Endothelial cell of umbilical vein (primary cell): ENCODE data around the gene KIFAP3. TPM values are rescaled to one million over a fixed set of nuclear protein-coding genes. Genes with fewer than 3 reads are reported as not detected.

Source experiments
- BruUV-seq: library from RNA; stranded (reverse); fragments of 400-500 nt; replicated peaks from 2 replicates; lab custom pipeline; 2021; lab: Mats Ljungman, UMichigan
- CTCF ChIA-PET: fragments of 300-600, 350-600 bp; sonication (Branson Sonifier 250); formaldehyde crosslinking; loops from one replicate; lab custom pipeline; 2021; ENCODE audit warnings: antibody characterized with exemption, inconsistent platforms; lab: Charles Lee
- POLR2A ChIA-PET: fragments of 300-600, 350-600 bp; sonication (Branson Sonifier 250); formaldehyde crosslinking; loops from one replicate; lab custom pipeline; 2021; ENCODE audit warnings: antibody characterized with exemption, inconsistent platforms; lab: Charles Lee
- DNase-seq: peaks from one replicate; pipeline ENCODE4 v3.0.0-alpha.2; 2011; ENCODE audit warnings: low read depth, low spot score
- FAIRE-seq: peaks from 2 replicates; lab custom pipeline; 2011; peaks lifted over from hg19 to GRCh38; lab: Jason Lieb, UNC
- H2AFZ ChIP-seq: 2 replicates; pipeline ENCODE4 v1.6.0; 2012; ENCODE audit warnings: low read depth, low read length, control low read depth, inconsistent platforms
- H3K27ac ChIP-seq: 2 replicates; pipeline ENCODE4 v1.5.1; 2011; ENCODE audit warnings: low read depth, mild to moderate bottlenecking, control low read depth, low read length, moderate library complexity; ENCODE audit not compliant: insufficient read depth
- H3K27me3 ChIP-seq, 2 experiments: 2 replicates each; pipeline versions ENCODE4 v1.6.0 to v1.6.1; 2011; ENCODE audit warnings: low read length in 2 of 2, mixed read lengths in 1 of 2; ENCODE audit not compliant: control insufficient read depth in 2 of 2, insufficient read depth in 2 of 2
- H3K36me3 ChIP-seq, 2 experiments: 2 replicates in 1 of 2; 3 replicates in 1 of 2; pipeline ENCODE4 v1.5.1; 2011; ENCODE audit warnings: low read length in 2 of 2, mild to moderate bottlenecking in 1 of 2, moderate library complexity in 1 of 2; ENCODE audit not compliant: control insufficient read depth in 2 of 2, insufficient read depth in 2 of 2; ENCODE audit errors: extremely low read depth in 1 of 2
- H3K4me1 ChIP-seq: 3 replicates; pipeline ENCODE4 v1.5.1; 2011; ENCODE audit warnings: mild to moderate bottlenecking, low read length; ENCODE audit not compliant: control insufficient read depth, insufficient read depth; ENCODE audit errors: extremely low read depth
- H3K4me2 ChIP-seq: 2 replicates; pipeline ENCODE4 v1.6.1; 2011; ENCODE audit warnings: low read length, control low read depth, mixed read lengths; ENCODE audit not compliant: insufficient read depth
- H3K4me3 ChIP-seq, 3 experiments: fragments of 200-600 bp in 1 of 3; sonication (generic), shearing (Covaris generic) in 1 of 3; replicated peaks in 1 of 3; 2 replicates each; pipeline ENCODE4 v1.5.1; 2011 to 2016; ENCODE audit warnings: control low read depth in 3 of 3, low read length in 3 of 3, mild to moderate bottlenecking in 2 of 3, inconsistent platforms in 1 of 3, low read depth in 1 of 3, moderate library complexity in 1 of 3; ENCODE audit not compliant: insufficient read depth in 1 of 3
- H3K79me2 ChIP-seq: 2 replicates; pipeline ENCODE4 v1.6.0; 2012; ENCODE audit warnings: low read length, inconsistent platforms; ENCODE audit not compliant: control insufficient read depth, insufficient read depth
- H3K9ac ChIP-seq: replicated peaks from 2 replicates; pipeline ENCODE3; 2011; ENCODE audit warnings: low read length, control low read depth; ENCODE audit not compliant: insufficient read depth; ENCODE audit errors: extremely low read depth
- H3K9me1 ChIP-seq: replicated peaks from 3 replicates; pipeline ENCODE4 v1.6.0; 2011; ENCODE audit warnings: mild to moderate bottlenecking, low read length; ENCODE audit not compliant: control insufficient read depth, insufficient read depth; ENCODE audit errors: extremely low read depth
- H3K9me3 ChIP-seq: replicated peaks from 2 replicates; pipeline ENCODE4 v1.5.1; 2012; ENCODE audit warnings: low read length, inconsistent platforms; ENCODE audit not compliant: control insufficient read depth, insufficient read depth
- H4K20me1 ChIP-seq: replicated peaks from 2 replicates; pipeline ENCODE3; 2011; ENCODE audit warnings: mild to moderate bottlenecking, low read length; ENCODE audit not compliant: control insufficient read depth, insufficient read depth; ENCODE audit errors: extremely low read depth
- EZH2 ChIP-seq: IDR thresholded peaks from 2 replicates; pipeline ENCODE4 v1.6.1; 2012; ENCODE audit warnings: borderline replicate concordance, low read depth, mild to moderate bottlenecking, moderate library complexity, low read length, inconsistent platforms; ENCODE audit not compliant: severe bottlenecking
- FOS ChIP-seq: IDR thresholded peaks from 2 replicates; pipeline ENCODE4 v1.6.1; 2011; ENCODE audit warnings: mild to moderate bottlenecking, low read length, moderate library complexity, borderline replicate concordance; ENCODE audit not compliant: insufficient read depth
- GATA2 ChIP-seq: IDR thresholded peaks from 2 replicates; pipeline ENCODE4 v1.7.0; 2011; ENCODE audit warnings: low read depth, mild to moderate bottlenecking, moderate library complexity, mixed read lengths, low read length; ENCODE audit not compliant: insufficient read length, insufficient read depth
- JUN ChIP-seq: IDR thresholded peaks from 2 replicates; pipeline ENCODE4 v1.6.1; 2011; ENCODE audit warnings: borderline replicate concordance, low read depth; ENCODE audit not compliant: insufficient read length, insufficient read depth
- MYC ChIP-seq: IDR thresholded peaks from one replicate; pipeline ENCODE4 v1.6.1; 2011; ENCODE audit warnings: mild to moderate bottlenecking, low read depth, low read length
- POLR2A ChIP-seq: IDR thresholded peaks from 2 replicates; pipeline ENCODE4 v1.6.1; 2012; ENCODE audit warnings: low read depth, mild to moderate bottlenecking, control low read depth, low read length
- POLR2AphosphoS5 ChIP-seq: IDR thresholded peaks from 2 replicates; pipeline ENCODE4 v1.6.1; 2012; ENCODE audit warnings: low read depth, mild to moderate bottlenecking, control low read depth, low read length, moderate library complexity; ENCODE audit not compliant: insufficient read depth
- dilution Hi-C: fragments of 300-500 bp; cut with MboI; formaldehyde crosslinking; loops from one replicate; pipeline ENCODE4 v1.15.0; 2019; ENCODE audit warnings: low sequenced_read_pairs; ENCODE audit not compliant: extremely low pct_ligation_motif_present
- intact Hi-C: fragments of 100-400 bp; cut with micrococcal nuclease; formaldehyde crosslinking; loops from one replicate; pipeline ENCODE4 v1.10.0; 2022
- polyA plus RNA-seq, 4 experiments: library from polyadenylated mRNA; depleted of rRNA in 3 of 4; stranded (reverse) in 3 of 4; unstranded in 1 of 4; fragments of >200 nt; gene quantifications; 2 replicates each; pipeline versions ENCODE4 v1.2.1 to v1.2.3, GENCODE V29; 2011 to 2012; ENCODE audit warnings: missing spikeins in 1 of 4
- total RNA-seq: library from RNA; stranded (reverse); gene quantifications from 2 replicates; pipeline ENCODE4 v1.2.3, GENCODE V29; 2021
- TF ChIP-seq, protein P1 (sequence below): IDR thresholded peaks from 2 replicates; pipeline ENCODE4 v1.6.1; 2011; ENCODE audit not compliant: insufficient read depth, insufficient read length
- TF ChIP-seq, protein P2 (sequence below), 2 donors: IDR thresholded peaks; 1 replicate in 1 of 2; 2 replicates in 1 of 2; pipeline ENCODE4 v1.5.1; 2011; ENCODE audit warnings: low read length in 2 of 2, mild to moderate bottlenecking in 2 of 2, moderate library complexity in 2 of 2, control low read depth in 1 of 2, inconsistent platforms in 1 of 2, low read depth in 1 of 2; ENCODE audit not compliant: insufficient read depth in 1 of 2; ENCODE audit errors: extremely low read depth in 1 of 2

KIFAP3 gene
- total and polyA plus RNA-seq, 2 donors (not counting 3 experiments of a cell fraction or from before 2014, with no cell fraction given), result 6.4 to 17.5 TPM

DNA sequence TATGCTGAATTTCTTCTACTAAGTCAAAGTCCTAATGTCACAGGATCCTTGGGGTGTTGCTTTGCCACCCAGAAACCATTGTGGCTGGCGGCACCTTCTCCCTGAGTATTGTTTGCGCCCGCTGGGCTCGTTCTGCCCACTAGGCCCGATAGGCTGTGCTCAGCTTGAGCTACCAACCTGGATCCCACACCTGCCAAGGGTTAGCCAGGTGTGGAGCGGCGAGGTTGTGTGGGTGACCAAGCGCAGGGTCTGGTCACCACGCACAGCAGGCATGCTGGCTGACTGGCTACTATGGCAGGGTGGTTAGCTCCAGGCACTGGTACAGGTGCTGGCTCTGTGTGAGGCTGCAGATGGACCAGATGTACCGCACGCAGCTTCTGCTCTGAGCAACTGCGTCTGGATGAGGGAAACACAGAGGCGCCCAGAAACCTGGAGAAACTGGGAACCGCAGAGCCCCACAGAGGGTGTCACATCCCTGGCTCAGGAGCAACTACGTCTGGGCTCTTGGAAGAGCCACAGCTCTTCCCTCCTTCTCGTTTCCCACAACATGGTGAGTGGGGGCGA lies 130.4 kb downstream of the KIFAP3 start:
- no peak overlapping the region for H3K27ac ChIP-seq
- DNase-seq (no peak), FAIRE-seq (no peak)
- no peak overlapping the region for H3K4me3 ChIP-seq
- no peaks in the 10 kb centered on the region for H3K27me3 ChIP-seq
- H4K20me1 ChIP-seq, result no peaks in the 10 kb centered on the region
- H3K4me1 ChIP-seq, result peaks cover 6% of the 10 kb centered on the region
- ChIA-PET POLR2A (interaction anchor here (0.6 kb wide), 1 partner anchor 109 kb away, joined by 3 read pairs; no protein-coding TSS in a partner anchor), CTCF (interaction anchor here (1.2 to 1.7 kb wide), 2 partner anchors 13 to 21 kb away, joined by 3 to 7 read pairs; no protein-coding TSS in a partner anchor)
- dilution Hi-C loops (no loop called here), intact Hi-C loops (loop anchor here (5.0 kb wide), 1 partner anchor 52 kb away; the partner anchor contains the start of gene SCYL3)
- TF ChIP-seq POLR2AphosphoS5, result no peak
- no peak for TF ChIP-seq JUN
- no peak for TF ChIP-seq MYC
- TF ChIP-seq POLR2A, result no peak
- TF ChIP-seq EZH2, result no peak
- TF ChIP-seq GATA2, result no peak
- TF ChIP-seq, protein P1, sequence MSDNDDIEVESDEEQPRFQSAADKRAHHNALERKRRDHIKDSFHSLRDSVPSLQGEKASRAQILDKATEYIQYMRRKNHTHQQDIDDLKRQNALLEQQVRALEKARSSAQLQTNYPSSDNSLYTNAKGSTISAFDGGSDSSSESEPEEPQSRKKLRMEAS, result no peak
- TF ChIP-seq FOS, result no peak
- TF ChIP-seq, protein P2, sequence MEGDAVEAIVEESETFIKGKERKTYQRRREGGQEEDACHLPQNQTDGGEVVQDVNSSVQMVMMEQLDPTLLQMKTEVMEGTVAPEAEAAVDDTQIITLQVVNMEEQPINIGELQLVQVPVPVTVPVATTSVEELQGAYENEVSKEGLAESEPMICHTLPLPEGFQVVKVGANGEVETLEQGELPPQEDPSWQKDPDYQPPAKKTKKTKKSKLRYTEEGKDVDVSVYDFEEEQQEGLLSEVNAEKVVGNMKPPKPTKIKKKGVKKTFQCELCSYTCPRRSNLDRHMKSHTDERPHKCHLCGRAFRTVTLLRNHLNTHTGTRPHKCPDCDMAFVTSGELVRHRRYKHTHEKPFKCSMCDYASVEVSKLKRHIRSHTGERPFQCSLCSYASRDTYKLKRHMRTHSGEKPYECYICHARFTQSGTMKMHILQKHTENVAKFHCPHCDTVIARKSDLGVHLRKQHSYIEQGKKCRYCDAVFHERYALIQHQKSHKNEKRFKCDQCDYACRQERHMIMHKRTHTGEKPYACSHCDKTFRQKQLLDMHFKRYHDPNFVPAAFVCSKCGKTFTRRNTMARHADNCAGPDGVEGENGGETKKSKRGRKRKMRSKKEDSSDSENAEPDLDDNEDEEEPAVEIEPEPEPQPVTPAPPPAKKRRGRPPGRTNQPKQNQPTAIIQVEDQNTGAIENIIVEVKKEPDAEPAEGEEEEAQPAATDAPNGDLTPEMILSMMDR (IDR thresholded peaks at IDR 0.05; ENCODE audit: extremely low read depth in 1 of 2, insufficient read depth in 1 of 2, low read depth in 1 of 2, low read length in 2 of 2), result no peak
- no peaks in the 10 kb centered on the region for H3K79me2 ChIP-seq
- H3K4me2 ChIP-seq, result no peak overlapping the region
- no peak overlapping the region for H3K9ac ChIP-seq
- H2AFZ ChIP-seq, result no peak overlapping the region
- H3K36me3 ChIP-seq, result no peaks in the 10 kb centered on the region
- BruUV-seq, result no TSS peak
- H3K9me3 ChIP-seq, result no peaks in the 10 kb centered on the region
- no peaks in the 10 kb centered on the region for H3K9me1 ChIP-seq
